ENCODE measurements around the gene PEA15.

The PEA15 gene

GRCh38 chr1:160209321-160210046, 4.3 kb downstream of the PEA15 start:
- DNase-seq = no peak

- DNase-seq = no peak
These were observed 5.4 kb downstream of the PEA15 start for GRCh38 chr1:160210561-160210960.

- no peak for DNase-seq
These were observed 6.0 kb downstream of the PEA15 start for GRCh38 chr1:160211046-160211790.

- no peak for DNase-seq
These were observed 9.4 kb downstream of the PEA15 start for GRCh38 chr1:160214481-160215140.

GRCh38 chr1:160216301-160216700, 11.1 kb downstream of the PEA15 start:
- DNase-seq = no peak

- DNase-seq = no peak
These were observed 12.4 kb downstream of the PEA15 start for GRCh38 chr1:160217481-160218051.

- no peak for DNase-seq
These were observed 14.1 kb downstream of the PEA15 start for GRCh38 chr1:160219062-160219929.

GRCh38 chr1:160220301-160220700, 15.1 kb downstream of the PEA15 start:
- no peak for DNase-seq

- DNase-seq = no peak
These were observed 15.9 kb downstream of the PEA15 start for GRCh38 chr1:160221089-160221488.

- no peak for DNase-seq
These were observed 17.4 kb downstream of the PEA15 start for GRCh38 chr1:160222546-160222945.

- DNase-seq = no peak
These were observed 19.4 kb downstream of the PEA15 start for GRCh38 chr1:160224606-160225005.

- DNase-seq = no peak
These were observed 20.2 kb downstream of the PEA15 start for GRCh38 chr1:160225345-160225744.

GRCh38 chr1:160226623-160227022, 21.4 kb downstream of the PEA15 start:
- DNase-seq = no peak

- no peak for DNase-seq
These were observed 21.9 kb downstream of the PEA15 start for GRCh38 chr1:160227034-160227433.

GRCh38 chr1:160227561-160227960, 22.4 kb downstream of the PEA15 start:
- no peak for DNase-seq

- no peak for DNase-seq
These were observed 23.2 kb downstream of the PEA15 start for GRCh38 chr1:160228431-160228830.

GRCh38 chr1:160232911-160233310, 27.7 kb downstream of the PEA15 start:
- no peak for DNase-seq

GRCh38 chr1:160236806-160237205, 31.6 kb downstream of the PEA15 start:
- DNase-seq = no peak

- DNase-seq = no peak
These were observed 32.4 kb downstream of the PEA15 start for GRCh38 chr1:160237558-160237957.

- no peak for DNase-seq
These were observed 33.2 kb downstream of the PEA15 start for GRCh38 chr1:160238408-160238807.

- no peak for DNase-seq
These were observed 34.6 kb downstream of the PEA15 start for GRCh38 chr1:160239582-160240299.

- no peak for DNase-seq
These were observed 38.6 kb downstream of the PEA15 start for GRCh38 chr1:160243767-160244166.

Data from NCI-H1930 (cell line).